HepG2 (cell line): ENCODE measurements around the gene SPA17.

Experiments
- EP300 ChIP-seq, 3 experiments: sonication (generic) in 1 of 3; formaldehyde crosslinking in 1 of 3; IDR thresholded peaks; 2 replicates each; pipeline versions ENCODE4 v1.5.1 to v1.6.1; 2011 to 2020; ENCODE audit warnings: low read depth in 2 of 3, low read length in 2 of 3, borderline replicate concordance in 1 of 3, improper control_type of control experiment in 1 of 3, mild to moderate bottlenecking in 1 of 3, missing genetic modification reagents in 1 of 3, moderate library complexity in 1 of 3
- MAX ChIP-seq: IDR thresholded peaks from 2 replicates; pipeline ENCODE4 v1.6.1; 2012; ENCODE audit warnings: inconsistent platforms
- MXI1 ChIP-seq: IDR thresholded peaks from 3 replicates; pipeline ENCODE4 v1.6.1; 2012; ENCODE audit warnings: low read depth, low read length, inconsistent platforms, borderline replicate concordance
- PITX1 ChIP-seq: sonication (generic); formaldehyde crosslinking; IDR thresholded peaks from 2 replicates; pipeline ENCODE4 v1.5.1; 2020; ENCODE audit warnings: mild to moderate bottlenecking, missing genetic modification reagents
- POLR2AphosphoS2 ChIP-seq: IDR thresholded peaks from 2 replicates; pipeline ENCODE4 v1.6.1; 2011; ENCODE audit warnings: low read depth, low read length, improper control_type of control experiment
- TFAP4 ChIP-seq: sonication (generic); IDR thresholded peaks from 2 replicates; pipeline ENCODE4 v1.6.1; 2016; ENCODE audit warnings: low read depth, borderline replicate concordance
- TRAFD1 ChIP-seq: sonication (generic); formaldehyde crosslinking; IDR thresholded peaks from 2 replicates; pipeline ENCODE4 v1.5.1; 2020; ENCODE audit warnings: missing genetic modification reagents, mild to moderate bottlenecking, borderline replicate concordance
- ZBTB49 ChIP-seq: sonication (generic); formaldehyde crosslinking; IDR thresholded peaks from 2 replicates; pipeline ENCODE4 v1.4.0; 2020; ENCODE audit warnings: missing genetic modification reagents, borderline replicate concordance
- ZNF431 ChIP-seq: sonication (generic); formaldehyde crosslinking; IDR thresholded peaks from 2 replicates; pipeline ENCODE4 v1.9.0; 2022; ENCODE audit warnings: missing genetic modification reagents, low read depth, mild to moderate bottlenecking, borderline replicate concordance

- TF ChIP-seq ZNF431 (CRISPR knock-in tag), result no peak
- TF ChIP-seq TRAFD1 (CRISPR knock-in tag), result no peak
- TF ChIP-seq ZBTB49 (CRISPR knock-in tag), result no peak
- no peak for TF ChIP-seq MXI1
- TF ChIP-seq MAX, result no peak
- TF ChIP-seq TFAP4, result no peak
- no peak for TF ChIP-seq POLR2AphosphoS2
- no peak for TF ChIP-seq EP300 (IDR thresholded peaks at IDR 0.05; ENCODE audit: low read depth in 2 of 2, low read length in 2 of 2)
- no peak for TF ChIP-seq EP300 (CRISPR knock-in tag; IDR thresholded peaks at IDR 0.05; ENCODE audit: borderline replicate concordance)
- no peak for TF ChIP-seq PITX1 (CRISPR knock-in tag)
Measured at GRCh38 chr11:124740277-124740882, 66.7 kb downstream of the SPA17 start.
